Heart left ventricle (tissue), 13 donors: ENCODE measurements around the gene OR5AK2.
A peak's percentile ranks its signal among the peaks of the same experiment; 100 is the strongest.

ENCODE experiments used
- POLR2A ChIP-seq, 2 donors: fragments of 450-650 bp; IDR thresholded peaks; one replicate each; pipeline ENCODE4 v1.6.1; 2017; ENCODE audit warnings: antibody characterized with exemption in 2 of 2, mild to moderate bottlenecking in 2 of 2, moderate library complexity in 2 of 2
- TF ChIP-seq, protein P1 (sequence below), 12 donors: fragments of 200-600 bp; sonication (generic) in 4 of 12; IDR thresholded peaks; one replicate each; pipeline versions ENCODE4 v1.5.0 to v1.8.0; 2018 to 2022; ENCODE audit warnings: antibody characterized with exemption in 12 of 12, mild to moderate bottlenecking in 5 of 12
- donor health status: ischemic (EF 13 %, LVEDD 7.1; RV severe dilation, severe dysfunction).
- donor health status: DM: no; HTN: yes; CAD: no.
- donor health status: DM: no; HTN: no; CAD: no.
- donor health status: ischemic (EF 25% LVEDD 6.9; RV normal size, moderate dysfunction).
- donor health status: ischemic (EF 25% LVEDD 5.7; RV mildly dilated, moderate dysfunction).
- donor health status: ischemic (EF 35%, LVEDD 5.7; RV mildly dilated, moderate dysfunction).
- donor health status: nonischemic (EF 11% LVEDD 7.7; RV severe dilation, severe dysfunction).
- donor health status: DM: yes; HTN: yes; CAD: no.
- donor health status: PGD.
- donor health status: ischemic (EF 29% LVEDD 5.4; RV normal size, mild dysfunction).
- donor health status: nonischemic (EF 23%, LVEDD 6.1; RV moderate dilation, normal function).

- TF ChIP-seq POLR2A (IDR thresholded peaks at IDR 0.05), result no peak
- TF ChIP-seq, protein P1, sequence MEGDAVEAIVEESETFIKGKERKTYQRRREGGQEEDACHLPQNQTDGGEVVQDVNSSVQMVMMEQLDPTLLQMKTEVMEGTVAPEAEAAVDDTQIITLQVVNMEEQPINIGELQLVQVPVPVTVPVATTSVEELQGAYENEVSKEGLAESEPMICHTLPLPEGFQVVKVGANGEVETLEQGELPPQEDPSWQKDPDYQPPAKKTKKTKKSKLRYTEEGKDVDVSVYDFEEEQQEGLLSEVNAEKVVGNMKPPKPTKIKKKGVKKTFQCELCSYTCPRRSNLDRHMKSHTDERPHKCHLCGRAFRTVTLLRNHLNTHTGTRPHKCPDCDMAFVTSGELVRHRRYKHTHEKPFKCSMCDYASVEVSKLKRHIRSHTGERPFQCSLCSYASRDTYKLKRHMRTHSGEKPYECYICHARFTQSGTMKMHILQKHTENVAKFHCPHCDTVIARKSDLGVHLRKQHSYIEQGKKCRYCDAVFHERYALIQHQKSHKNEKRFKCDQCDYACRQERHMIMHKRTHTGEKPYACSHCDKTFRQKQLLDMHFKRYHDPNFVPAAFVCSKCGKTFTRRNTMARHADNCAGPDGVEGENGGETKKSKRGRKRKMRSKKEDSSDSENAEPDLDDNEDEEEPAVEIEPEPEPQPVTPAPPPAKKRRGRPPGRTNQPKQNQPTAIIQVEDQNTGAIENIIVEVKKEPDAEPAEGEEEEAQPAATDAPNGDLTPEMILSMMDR (IDR thresholded peaks at IDR 0.05), result peak in 1 of 12 donors; percentile 13
Observed at GRCh38 chr11:57001674-57002401, 13.1 kb downstream of the OR5AK2 start.
